CD4-positive, alpha-beta T cell treated with Interleukin-10 for 1 hour (primary cell): ENCODE results near the gene CNOT4.
A peak's percentile ranks its signal among the peaks of the same experiment; 100 is the strongest.
"Not testable (repeated sequence)": the region's sequence is repeated elsewhere in the genome, so short reads cannot be mapped to it uniquely, and the experiment has no call there.

Experiments used
- DNase-seq: peaks from one replicate; pipeline ENCODE4 v3.0.0-alpha.2; 2020

The CNOT4 gene

DNA sequence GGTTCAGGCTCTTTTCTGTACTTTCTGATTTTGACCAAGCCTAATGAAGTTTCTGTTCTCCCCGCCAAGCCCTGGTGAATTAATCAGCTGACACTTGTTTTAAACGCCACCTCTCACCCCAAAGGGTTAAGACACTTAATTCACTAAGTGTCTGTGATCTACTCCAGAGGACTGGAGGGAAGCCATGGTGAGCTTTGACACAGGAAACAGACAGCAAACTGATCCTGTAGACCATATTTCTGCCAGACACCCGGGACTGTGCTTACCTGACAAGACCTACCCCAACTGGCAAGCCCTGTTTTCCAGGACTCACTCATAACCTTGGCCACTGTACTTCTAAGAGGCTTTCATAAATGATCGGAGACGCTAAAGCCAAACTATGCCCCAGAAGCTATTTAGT, 150.3 kb downstream of the CNOT4 start:
- no peak for DNase-seq

DNA sequence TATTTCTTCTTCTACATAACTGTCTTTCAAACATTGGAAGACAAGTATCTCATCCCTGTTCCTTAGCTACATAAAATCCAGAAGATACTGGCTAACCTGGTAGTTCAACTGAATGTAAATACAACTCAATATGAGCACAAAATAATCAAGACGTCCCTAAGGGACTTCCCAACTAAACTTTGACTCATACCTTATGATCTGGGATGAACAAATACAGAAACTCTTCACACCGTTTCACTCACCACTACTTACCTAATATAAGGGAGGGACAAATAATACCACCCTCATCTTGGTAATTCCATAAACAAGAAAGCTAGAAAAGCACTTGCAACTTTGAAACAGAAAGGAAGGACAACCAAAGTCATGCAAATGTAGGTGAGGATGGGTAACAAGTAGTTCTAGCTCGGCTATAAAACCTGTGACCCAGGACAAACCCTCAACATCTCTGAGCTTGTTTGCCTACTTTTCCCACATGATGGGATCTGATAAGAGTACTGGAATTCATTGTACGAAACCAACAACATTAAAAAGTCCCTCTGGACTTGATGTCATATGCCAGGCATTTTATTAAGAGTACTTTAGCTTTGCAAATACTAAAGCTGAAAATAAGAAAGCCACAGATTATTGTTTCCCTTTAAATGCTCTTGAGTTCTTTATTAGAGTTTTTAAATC, 154.4 kb downstream of the CNOT4 start:
- no peak for DNase-seq

- no peak for DNase-seq
Measured at GRCh38 chr7:135353832-135354231, 156.1 kb downstream of the CNOT4 start.

DNA sequence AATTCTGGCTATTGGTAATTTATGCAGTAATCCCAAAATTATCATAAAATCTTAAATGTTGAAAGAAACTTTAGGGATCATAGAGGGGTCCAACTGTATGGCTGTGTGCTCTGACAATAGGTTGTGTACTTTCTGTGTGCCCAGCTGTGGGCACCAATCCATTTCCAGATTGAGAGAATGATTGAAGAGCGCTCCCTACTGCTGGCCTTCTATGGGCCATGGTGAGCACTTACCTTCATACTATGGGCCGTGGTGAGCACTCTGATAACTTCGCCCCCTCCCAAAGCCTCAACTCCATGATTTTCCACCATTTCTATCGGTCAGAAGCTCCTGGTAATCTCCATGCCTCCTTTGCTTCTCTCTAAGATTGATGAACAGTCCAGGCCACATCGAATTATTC, 157.6 kb downstream of the CNOT4 start:
- no peak for DNase-seq

- DNase-seq = not testable (repeated sequence)
Measured at GRCh38 chr7:135351070-135351469, 158.8 kb downstream of the CNOT4 start.

- no peak for DNase-seq
Measured at GRCh38 chr7:135349746-135350145, 160.2 kb downstream of the CNOT4 start.

- no peak for DNase-seq
Measured at GRCh38 chr7:135348493-135348892, 161.4 kb downstream of the CNOT4 start.

DNA sequence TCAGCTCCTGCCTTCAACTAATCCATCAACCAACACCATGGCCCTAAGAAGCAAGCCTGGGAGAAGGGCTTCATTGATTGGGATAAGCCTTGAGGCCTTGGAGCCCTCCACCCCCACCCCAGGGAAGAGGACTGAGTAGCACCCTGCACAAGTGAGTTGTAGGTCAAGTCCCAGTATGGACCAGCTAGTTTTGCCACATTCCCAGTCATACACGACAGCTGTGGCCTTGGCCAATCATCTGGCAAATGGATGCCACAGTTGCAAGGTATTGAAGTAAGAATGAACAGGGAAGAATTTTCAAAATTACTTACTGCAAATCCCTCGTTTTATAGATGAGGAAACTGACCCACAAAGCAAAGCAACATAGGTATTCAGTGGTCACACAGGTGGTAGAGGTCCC, 166.5 kb downstream of the CNOT4 start:
- no peak for DNase-seq

- no peak for DNase-seq
Measured at GRCh38 chr7:135342887-135343286, 167.0 kb downstream of the CNOT4 start.

GRCh38 chr7:135341049-135341448, 168.9 kb downstream of the CNOT4 start:
- no peak for DNase-seq

DNA sequence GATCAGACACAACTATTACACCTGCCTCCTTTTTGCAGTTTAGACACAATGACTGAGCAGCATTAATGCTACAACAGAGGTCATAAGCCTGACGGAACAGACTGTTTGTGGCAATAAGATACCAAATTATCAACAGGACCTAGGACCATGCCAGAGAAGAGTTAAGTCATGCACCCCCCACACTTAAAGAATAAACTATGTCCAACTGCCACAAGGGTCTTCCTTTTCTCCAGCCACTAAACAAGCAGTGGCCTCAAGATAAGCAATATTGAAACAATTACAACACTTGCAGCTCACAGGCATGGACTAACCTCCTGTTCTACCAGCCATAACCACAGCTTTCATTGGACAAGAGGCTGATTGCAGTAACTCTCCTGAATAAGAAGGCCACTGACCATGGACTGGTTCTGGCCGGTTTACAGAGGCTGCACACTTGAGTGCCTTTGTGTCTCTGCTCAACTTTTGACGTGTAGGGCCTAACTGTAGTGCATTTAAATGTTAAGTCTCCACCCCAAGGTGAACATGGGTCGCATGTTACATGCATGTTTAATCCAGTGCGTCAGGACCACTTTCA, 171.8 kb downstream of the CNOT4 start:
- DNase-seq = no peak

DNA sequence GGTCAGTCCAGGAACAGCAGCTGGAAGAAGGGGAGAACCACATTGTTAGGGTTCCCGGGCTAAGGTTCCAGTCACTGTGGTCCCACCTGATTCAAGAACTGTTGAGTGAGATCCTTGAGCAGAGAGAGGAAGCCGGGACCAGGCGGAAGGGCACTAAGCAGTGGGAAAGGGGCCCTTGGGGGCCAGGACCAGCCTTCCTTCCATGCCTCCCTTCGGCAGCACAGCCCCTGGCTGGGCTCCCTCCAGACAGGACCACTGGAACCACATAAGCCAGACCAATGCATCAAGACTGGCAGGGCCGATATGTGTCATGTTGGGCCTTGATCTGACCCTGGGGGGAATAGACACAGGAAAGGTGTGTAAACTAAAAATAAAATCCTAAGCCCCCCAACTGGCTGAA, 172.4 kb downstream of the CNOT4 start:
- no peak for DNase-seq

- DNase-seq = peak; percentile 19
Measured at GRCh38 chr7:135335628-135336139, 174.2 kb downstream of the CNOT4 start.

DNA sequence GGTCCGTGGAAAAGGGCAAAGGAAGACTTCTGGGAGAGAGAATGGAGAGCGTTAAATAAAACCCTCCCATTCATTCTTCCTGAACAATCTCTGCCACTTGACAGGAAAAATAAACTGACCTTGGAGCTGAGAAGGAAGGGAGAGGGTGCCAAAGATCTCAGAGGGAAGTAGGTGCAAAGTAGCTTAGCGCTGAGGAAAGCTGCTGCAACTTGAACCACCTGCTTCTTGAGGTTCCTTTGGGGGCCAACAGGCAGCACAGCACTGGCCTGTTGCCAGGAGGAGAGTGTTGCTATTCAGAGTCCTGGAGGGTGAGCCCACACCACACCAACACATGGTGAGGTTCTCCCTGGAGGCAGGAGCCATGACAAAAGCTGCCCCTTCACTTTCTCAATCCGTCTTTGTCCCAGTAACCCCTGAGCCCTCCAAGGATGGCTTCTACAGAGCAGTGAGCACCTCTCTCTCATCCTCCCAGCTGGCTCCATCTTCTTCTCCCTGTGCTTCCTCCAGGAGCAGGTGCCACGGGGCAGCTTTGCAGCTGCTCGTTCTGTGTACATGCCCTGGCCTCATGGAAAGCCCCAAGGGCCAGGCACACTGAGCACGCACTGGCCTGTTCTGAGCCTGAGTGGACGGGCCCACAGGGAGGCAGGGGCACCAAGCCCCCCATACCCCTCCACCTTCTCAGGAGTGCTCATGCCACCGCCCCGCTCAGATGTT, 174.9 kb downstream of the CNOT4 start:
- no peak for DNase-seq

DNA sequence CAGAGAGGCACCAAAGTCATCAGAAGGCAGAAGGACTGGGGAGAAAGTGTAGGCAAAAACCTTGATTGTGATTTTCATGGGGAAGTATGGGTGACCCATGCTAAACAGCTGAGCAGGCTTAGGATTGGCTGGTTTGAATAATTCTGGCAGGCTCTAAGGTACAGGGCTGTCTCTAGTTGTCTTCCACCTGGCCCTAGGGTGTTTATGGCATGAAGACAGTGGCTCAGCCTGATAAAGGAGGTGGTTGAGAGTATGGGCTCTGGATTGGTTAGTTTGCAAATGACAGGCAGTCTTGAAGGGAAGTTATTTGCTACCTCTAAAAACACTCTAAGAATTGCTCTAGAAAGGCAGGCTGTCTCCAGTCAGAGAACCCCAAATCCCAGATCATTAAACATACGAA, 176.0 kb downstream of the CNOT4 start:
- DNase-seq = no peak

DNA sequence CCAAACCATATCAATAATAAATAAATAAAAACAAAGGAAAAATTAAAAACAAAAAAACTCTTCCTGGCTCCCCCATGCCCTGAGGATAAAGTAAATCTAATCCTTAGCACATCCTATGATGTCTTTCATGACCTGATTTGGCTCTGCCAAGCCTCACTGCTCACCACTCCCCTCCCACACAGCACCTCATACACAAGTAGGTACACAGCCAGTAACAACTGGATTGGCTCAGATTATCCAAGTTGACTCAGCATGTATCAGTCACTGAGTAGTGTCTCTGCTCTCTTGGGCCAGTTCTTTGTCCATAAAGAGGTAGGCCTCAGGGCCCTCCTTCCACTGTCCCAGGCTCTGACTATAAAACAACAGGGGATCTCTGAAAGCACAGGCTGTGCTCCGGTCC, 176.7 kb downstream of the CNOT4 start:
- no peak for DNase-seq

- DNase-seq = no peak
Measured at GRCh38 chr7:135330088-135330487, 179.8 kb downstream of the CNOT4 start.

GRCh38 chr7:135328526-135328925, 181.4 kb downstream of the CNOT4 start:
- no peak for DNase-seq

GRCh38 chr7:135328053-135328452, 181.8 kb downstream of the CNOT4 start:
- DNase-seq = no peak

DNA sequence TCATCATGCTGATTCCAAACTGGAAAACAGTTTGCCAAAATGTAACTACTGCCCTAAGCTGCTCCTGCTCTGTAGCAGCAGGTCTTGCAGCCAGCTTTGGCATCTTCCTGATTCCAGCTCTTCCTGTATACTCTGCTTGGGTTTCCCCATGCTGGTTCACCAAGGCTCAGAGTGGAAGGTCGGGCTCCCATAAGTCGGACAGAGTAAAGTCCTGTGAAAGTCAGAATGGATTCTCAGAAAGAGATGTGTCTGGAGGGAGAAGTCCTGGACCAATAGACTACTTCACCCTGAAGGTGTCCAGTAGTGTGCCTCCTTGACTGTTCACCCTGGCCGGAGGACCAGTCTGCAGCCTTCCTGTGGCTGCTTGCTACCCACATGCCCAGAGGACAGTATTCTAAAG, 182.4 kb downstream of the CNOT4 start:
- DNase-seq = no peak

DNA sequence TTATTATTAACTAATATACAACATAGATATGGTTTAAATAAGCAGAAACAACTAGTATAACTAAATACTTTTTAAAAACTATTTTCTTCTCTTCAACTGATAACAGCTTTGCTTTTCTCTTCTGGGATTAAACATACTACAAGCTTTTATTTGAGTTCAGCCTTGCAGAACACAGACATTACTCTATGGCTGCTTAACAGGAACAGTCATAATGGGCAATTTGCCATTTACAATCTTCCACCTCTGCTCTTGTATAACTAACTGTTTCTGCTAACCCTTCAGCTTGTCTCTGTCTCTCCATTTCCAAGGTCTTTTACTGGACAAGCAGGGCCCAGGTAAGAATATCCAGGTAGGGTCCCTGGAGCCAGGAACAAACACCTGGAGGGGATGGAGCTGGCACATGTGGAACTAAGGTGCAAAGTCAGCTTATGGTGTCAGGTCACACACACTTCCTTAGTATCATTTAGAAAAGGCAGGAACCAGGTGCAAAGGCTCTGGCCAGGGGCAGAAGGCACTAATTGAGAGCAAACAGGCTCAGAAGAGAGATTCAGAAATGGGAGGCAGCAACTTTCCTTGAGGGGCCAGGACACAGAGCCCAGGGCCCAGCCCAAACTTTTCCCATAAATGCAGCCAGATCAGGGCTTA, 183.1 kb downstream of the CNOT4 start:
- no peak for DNase-seq

DNA sequence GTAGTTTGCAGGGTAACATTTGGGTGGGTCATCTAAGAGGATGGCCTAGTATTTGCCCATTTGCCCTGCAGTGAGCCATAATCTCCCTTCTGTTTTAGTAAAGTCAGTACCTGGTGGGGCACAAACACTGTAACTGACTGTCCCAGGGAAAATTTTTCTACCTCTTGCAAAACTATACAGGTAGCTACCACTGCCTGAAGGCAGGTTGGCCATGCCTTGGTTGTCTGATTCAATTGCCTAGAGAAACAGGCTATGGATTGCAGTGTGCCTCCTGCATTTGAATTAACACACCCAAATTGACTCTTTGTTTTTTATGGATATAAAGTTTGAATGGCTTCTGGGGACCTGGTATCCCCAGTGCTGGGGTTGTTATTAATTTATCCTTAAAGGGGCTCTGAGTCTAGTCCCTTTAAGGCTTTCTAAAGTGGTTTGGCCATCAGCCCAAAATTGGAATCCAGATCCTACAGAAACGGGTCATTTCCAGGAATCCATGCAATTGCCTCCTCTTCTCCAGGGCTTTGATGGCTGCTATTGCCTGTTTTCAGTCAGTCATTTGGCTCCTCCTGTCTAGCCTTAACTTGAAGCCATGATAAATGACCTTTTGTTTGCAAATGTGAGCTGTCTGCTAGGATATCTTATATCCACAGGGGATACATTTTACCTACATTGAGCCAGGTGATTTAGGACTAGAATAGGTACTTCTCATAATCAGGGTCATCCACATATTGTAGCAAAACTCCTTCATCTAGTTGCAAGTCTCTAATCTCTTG, 187.1 kb downstream of the CNOT4 start:
- DNase-seq = no peak

- no peak for DNase-seq
Measured at GRCh38 chr7:135321556-135321955, 188.3 kb downstream of the CNOT4 start.
